GM12873 (cell line): ENCODE data around the gene CCDC77.

ENCODE experiments used
- CTCF ChIP-seq: IDR thresholded peaks from 2 replicates; pipeline ENCODE4 v1.5.1; 2012; ENCODE audit warnings: low read depth, mild to moderate bottlenecking, moderate library complexity, low read length, control low read depth; ENCODE audit not compliant: insufficient read depth; ENCODE audit errors: missing control alignments

Gene CCDC77

GRCh38 chr12:401235-402028, at the start of gene CCDC77:
CCDC77 (plus strand) TSS chr12:401644; CDS start chr12:409384, 7,740 bp downstream.
- peak; percentile 32 for TF ChIP-seq CTCF

- no peak for TF ChIP-seq CTCF
Observed at GRCh38 chr12:356276-356988, 45.0 kb upstream of the CCDC77 start.

GRCh38 chr12:359091-359490, 42.4 kb upstream of the CCDC77 start:
- TF ChIP-seq CTCF: no peak

GRCh38 chr12:366820-367219, 34.6 kb upstream of the CCDC77 start:
- TF ChIP-seq CTCF: no peak

GRCh38 chr12:367972-368371, 33.5 kb upstream of the CCDC77 start:
- TF ChIP-seq CTCF: no peak

GRCh38 chr12:386651-387050, 14.8 kb upstream of the CCDC77 start:
- no peak for TF ChIP-seq CTCF

- TF ChIP-seq CTCF: no peak
Observed at GRCh38 chr12:388012-388411, 13.4 kb upstream of the CCDC77 start.
